Smooth muscle cell (in vitro differentiated cells): Measurements from ENCODE around the gene GLT8D2. TPM values are rescaled to one million over a fixed set of nuclear protein-coding genes. Genes with fewer than 3 reads are reported as not detected.

Source experiments
- DNase-seq: peaks from one replicate; lab custom pipeline; 2025; ENCODE audit not compliant: unreplicated experiment; lab: John Stamatoyannopoulos, UW
- H2AFZ ChIP-seq: fragments of 200-600 bp; sonication (generic); 2 replicates; pipeline ENCODE4 v1.6.0; 2016; ENCODE audit warnings: antibody characterized with exemption, low read depth, mild to moderate bottlenecking
- H3F3A ChIP-seq: fragments of 200-600 bp; sonication (generic); 2 replicates; pipeline ENCODE4 v1.6.0; 2017; ENCODE audit warnings: antibody characterized with exemption, low read depth
- H3K27ac ChIP-seq: fragments of 200-600 bp; sonication (generic); 2 replicates; pipeline ENCODE4 v1.5.1; 2016; ENCODE audit warnings: low read depth, mild to moderate bottlenecking
- H3K27me3 ChIP-seq: fragments of 200-600 bp; sonication (generic); 2 replicates; pipeline ENCODE4 v1.6.1; 2016; ENCODE audit warnings: low read depth, mild to moderate bottlenecking
- H3K36me3 ChIP-seq: fragments of 200-600 bp; sonication (generic); 2 replicates; pipeline ENCODE4 v1.5.1; 2016; ENCODE audit warnings: low read depth
- H3K4me1 ChIP-seq: fragments of 200-600 bp; sonication (generic); 2 replicates; pipeline ENCODE4 v1.5.1; 2016; ENCODE audit warnings: low read depth
- H3K4me2 ChIP-seq: fragments of 200-600 bp; sonication (generic); 2 replicates; pipeline ENCODE4 v1.6.0; 2016; ENCODE audit warnings: mild to moderate bottlenecking
- H3K4me3 ChIP-seq: fragments of 200-600 bp; sonication (generic); 2 replicates; pipeline ENCODE4 v1.5.1; 2016; ENCODE audit warnings: mild to moderate bottlenecking
- H3K79me2 ChIP-seq: fragments of 200-600 bp; sonication (generic); 2 replicates; pipeline ENCODE4 v1.6.0; 2016; ENCODE audit warnings: low read depth, mild to moderate bottlenecking
- H3K9ac ChIP-seq: fragments of 200-600 bp; sonication (generic); 2 replicates; pipeline ENCODE4 v1.6.0; 2016; ENCODE audit warnings: low read depth
- H3K9me3 ChIP-seq: fragments of 200-600 bp; sonication (generic); replicated peaks from 2 replicates; pipeline ENCODE4 v1.5.1; 2016; ENCODE audit warnings: low read depth
- H4K20me1 ChIP-seq: fragments of 200-600 bp; sonication (generic); 2 replicates; pipeline ENCODE4 v1.6.0; 2016; ENCODE audit warnings: low read depth
- WGBS: methylation state at CpG from one replicate; pipeline ENCODE4 v1.1.7; 2016; ENCODE audit warnings: low lambda C conversion rate; 5-methylcytosine and 5-hydroxymethylcytosine counted together
- polyA plus RNA-seq: library from polyadenylated mRNA; unstranded; fragments of >200 nt; fragmentation: Nextera tagmentation; extraction: Ambion mirVana; gene quantifications from 2 replicates; pipeline ENCODE4 v1.2.1, GENCODE V29; 2016
- total RNA-seq: library from RNA; depleted of rRNA; stranded (reverse); fragments of >200 nt; gene quantifications from 2 replicates; pipeline ENCODE4 v1.2.3, GENCODE V29; 2014
- TF ChIP-seq, protein P1 (sequence below): fragments of 200-600 bp; sonication (generic); IDR thresholded peaks from 2 replicates; pipeline ENCODE4 v1.5.1; 2017; ENCODE audit warnings: borderline replicate concordance, mild to moderate bottlenecking, antibody characterized with exemption; ENCODE audit not compliant: insufficient read depth, poor library complexity, severe bottlenecking

Gene GLT8D2
- total and polyA plus RNA-seq, 2 experiments from 2014 or later, result 43.0 to 47.7 TPM

GRCh38 chr12:104050436-104050835 lies 449 bp upstream of the GLT8D2 start:
- Histone ChIP-seq H3K4me3 (peak overlapping the region; percentile 63), H3K27me3 (peaks cover 7% of the 10 kb centered on the region), H3F3A (peaks cover 5% of the 10 kb centered on the region), H2AFZ (peak overlapping the region; percentile 93), H3K79me2 (no peaks in the 10 kb centered on the region), H3K4me1 (peaks cover 4% of the 10 kb centered on the region), H3K36me3 (no peaks in the 10 kb centered on the region), H3K27ac (peak overlapping the region; percentile 64), H3K9me3 (no peaks in the 10 kb centered on the region), H3K9ac (peak overlapping the region; percentile 27), H4K20me1 (no peaks in the 10 kb centered on the region), H3K4me2 (peak overlapping the region; percentile 90)
- TF ChIP-seq, protein P1, sequence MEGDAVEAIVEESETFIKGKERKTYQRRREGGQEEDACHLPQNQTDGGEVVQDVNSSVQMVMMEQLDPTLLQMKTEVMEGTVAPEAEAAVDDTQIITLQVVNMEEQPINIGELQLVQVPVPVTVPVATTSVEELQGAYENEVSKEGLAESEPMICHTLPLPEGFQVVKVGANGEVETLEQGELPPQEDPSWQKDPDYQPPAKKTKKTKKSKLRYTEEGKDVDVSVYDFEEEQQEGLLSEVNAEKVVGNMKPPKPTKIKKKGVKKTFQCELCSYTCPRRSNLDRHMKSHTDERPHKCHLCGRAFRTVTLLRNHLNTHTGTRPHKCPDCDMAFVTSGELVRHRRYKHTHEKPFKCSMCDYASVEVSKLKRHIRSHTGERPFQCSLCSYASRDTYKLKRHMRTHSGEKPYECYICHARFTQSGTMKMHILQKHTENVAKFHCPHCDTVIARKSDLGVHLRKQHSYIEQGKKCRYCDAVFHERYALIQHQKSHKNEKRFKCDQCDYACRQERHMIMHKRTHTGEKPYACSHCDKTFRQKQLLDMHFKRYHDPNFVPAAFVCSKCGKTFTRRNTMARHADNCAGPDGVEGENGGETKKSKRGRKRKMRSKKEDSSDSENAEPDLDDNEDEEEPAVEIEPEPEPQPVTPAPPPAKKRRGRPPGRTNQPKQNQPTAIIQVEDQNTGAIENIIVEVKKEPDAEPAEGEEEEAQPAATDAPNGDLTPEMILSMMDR, result no peak
- no peak for DNase-seq
- WGBS, result 46% methylated on average over 3 of the region's 3 CpGs

DNA sequence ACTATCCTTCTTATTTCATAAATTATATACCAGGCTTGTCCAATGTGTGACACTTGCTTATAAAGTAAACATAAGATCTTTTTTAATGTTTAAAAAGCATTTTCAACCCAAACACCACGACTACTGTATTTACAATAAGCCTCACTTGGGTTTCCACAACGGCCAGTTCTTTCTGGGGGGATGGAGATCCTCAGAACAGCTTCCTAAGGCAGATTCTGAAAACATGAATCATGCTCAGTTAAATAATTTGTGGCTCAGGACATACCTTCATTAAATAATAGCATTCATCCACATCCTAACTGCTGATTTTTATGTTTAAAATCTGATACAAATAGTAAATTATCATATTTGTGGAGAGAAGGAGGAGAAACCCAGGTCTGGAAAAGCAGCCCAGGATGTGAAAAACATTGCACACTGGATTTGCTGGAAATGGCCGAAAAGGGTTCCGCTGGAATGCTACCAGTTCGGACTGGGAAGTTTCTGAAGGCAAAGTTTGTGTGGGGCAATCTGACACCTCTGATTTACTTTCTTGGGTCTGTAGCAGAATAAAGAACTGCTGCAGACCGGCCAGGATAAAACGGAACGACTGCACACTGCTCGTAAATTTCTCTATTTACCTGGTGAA lies 597 bp downstream of the GLT8D2 start:
- Histone ChIP-seq H4K20me1 (no peaks in the 10 kb centered on the region), H2AFZ (peak overlapping the region; percentile 93), H3K27me3 (no peaks in the 10 kb centered on the region), H3F3A (peaks cover 5% of the 10 kb centered on the region), H3K4me1 (peaks cover 4% of the 10 kb centered on the region), H3K4me3 (peak overlapping the region; percentile 63), H3K9me3 (no peaks in the 10 kb centered on the region), H3K36me3 (no peaks in the 10 kb centered on the region), H3K79me2 (no peaks in the 10 kb centered on the region), H3K9ac (peak overlapping the region; percentile 52), H3K4me2 (peak overlapping the region; percentile 90), H3K27ac (peak overlapping the region; percentile 64)
- DNase-seq, result no peak
- 10% methylated on average over 9 of the region's 9 CpGs for WGBS
- TF ChIP-seq, protein P1, result no peak

DNA sequence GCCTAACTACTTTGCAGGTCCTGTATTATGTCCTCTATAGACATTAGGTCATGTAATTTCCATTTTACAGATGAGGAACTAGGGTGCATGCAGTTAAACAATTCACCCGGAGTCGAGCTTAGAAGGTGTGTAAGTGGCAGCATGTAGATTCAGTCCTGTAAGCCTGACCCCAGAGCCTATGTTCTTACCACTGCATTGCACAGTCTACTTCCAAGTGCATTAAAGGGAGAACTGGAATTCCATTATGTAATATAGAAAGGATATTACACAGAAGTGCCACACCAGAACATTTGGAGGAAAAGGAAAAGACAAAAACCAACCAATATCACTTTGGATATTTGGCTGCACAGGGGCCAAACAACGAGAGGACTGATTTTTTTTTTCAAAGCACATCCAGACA lies 1.2 kb downstream of the GLT8D2 start:
- H3F3A ChIP-seq, result peaks cover 5% of the 10 kb centered on the region
- H3K79me2 ChIP-seq, result no peaks in the 10 kb centered on the region
- no peaks in the 10 kb centered on the region for H3K27me3 ChIP-seq
- no peaks in the 10 kb centered on the region for H4K20me1 ChIP-seq
- H3K9me3 ChIP-seq, result no peaks in the 10 kb centered on the region
- WGBS, result 78% methylated on average over 3 of the region's 3 CpGs
- peak overlapping the region; percentile 52 for H3K9ac ChIP-seq
- H3K4me1 ChIP-seq, result peaks cover 4% of the 10 kb centered on the region
- peak overlapping the region; percentile 93 for H2AFZ ChIP-seq
- H3K4me3 ChIP-seq, result peak overlapping the region; percentile 63
- TF ChIP-seq, protein P1, result no peak
- peak overlapping the region; percentile 64 for H3K27ac ChIP-seq
- H3K4me2 ChIP-seq, result peak overlapping the region; percentile 90
- no peaks in the 10 kb centered on the region for H3K36me3 ChIP-seq
- no peak for DNase-seq

GRCh38 chr12:104048162-104048561 lies 1.8 kb downstream of the GLT8D2 start:
- H4K20me1 ChIP-seq, result no peaks in the 10 kb centered on the region
- WGBS, result 95% methylated on average over 5 of the region's 5 CpGs
- no peaks in the 10 kb centered on the region for H3K36me3 ChIP-seq
- H3K27ac ChIP-seq, result no peak overlapping the region
- no peak overlapping the region for H3K4me3 ChIP-seq
- H3F3A ChIP-seq, result peaks cover 5% of the 10 kb centered on the region
- H2AFZ ChIP-seq, result no peak overlapping the region
- no peaks in the 10 kb centered on the region for H3K9me3 ChIP-seq
- TF ChIP-seq, protein P1, result no peak
- H3K4me2 ChIP-seq, result peak overlapping the region; percentile 90
- H3K4me1 ChIP-seq, result peaks cover 4% of the 10 kb centered on the region
- H3K79me2 ChIP-seq, result no peaks in the 10 kb centered on the region
- DNase-seq, result no peak
- H3K27me3 ChIP-seq, result no peaks in the 10 kb centered on the region
- no peak overlapping the region for H3K9ac ChIP-seq
